Neural cell (in vitro differentiated cells): ENCODE measurements around the gene COPS9. TPM values are rescaled to one million over a fixed set of nuclear protein-coding genes. Genes with fewer than 3 reads are reported as not detected.

Experiments
- H2AFZ ChIP-seq: fragments of 200-600, 300-800 bp; sonication (generic), shearing (Covaris generic); 2 replicates; pipeline ENCODE4 v1.6.0; 2014; ENCODE audit warnings: low read depth, mild to moderate bottlenecking, antibody characterized with exemption, low read length, moderate library complexity
- H3F3A ChIP-seq: fragments of 200-600 bp; shearing (Covaris generic); 2 replicates; pipeline ENCODE4 v1.6.1; 2016; ENCODE audit warnings: mild to moderate bottlenecking, moderate library complexity, mixed read lengths, antibody characterized with exemption, low read length; ENCODE audit not compliant: insufficient read depth, poor library complexity, severe bottlenecking
- H3K27ac ChIP-seq: fragments of 200-600, 300-800 bp; sonication (generic), shearing (Covaris generic); 2 replicates; pipeline ENCODE4 v1.5.1; 2014; ENCODE audit warnings: mild to moderate bottlenecking, low read length, moderate library complexity
- H3K27me3 ChIP-seq: fragments of 300-800, 200-600 bp; sonication (generic), shearing (Covaris generic); 2 replicates; pipeline ENCODE4 v1.6.0; 2014; ENCODE audit warnings: mild to moderate bottlenecking, low read depth, low read length, moderate library complexity; ENCODE audit not compliant: insufficient read depth
- H3K36me3 ChIP-seq: fragments of 300-800, 200-600 bp; sonication (generic), shearing (Covaris generic); 2 replicates; pipeline ENCODE4 v1.5.1; 2014; ENCODE audit warnings: mild to moderate bottlenecking, antibody characterized with exemption, low read length, moderate library complexity; ENCODE audit not compliant: insufficient read depth
- H3K4me2 ChIP-seq: fragments of 300-800, 200-600 bp; sonication (generic), shearing (Covaris generic); 2 replicates; pipeline ENCODE4 v1.6.0; 2014; ENCODE audit warnings: mild to moderate bottlenecking, low read length
- H3K4me3 ChIP-seq: fragments of 300-800, 200-600 bp; sonication (generic), shearing (Covaris generic); 2 replicates; pipeline ENCODE4 v1.5.1; 2014; ENCODE audit warnings: mild to moderate bottlenecking, low read length, moderate library complexity
- H3K79me2 ChIP-seq: fragments of 200-600 bp; shearing (Covaris generic); replicated peaks from 2 replicates; pipeline ENCODE4 v1.6.0; 2014; ENCODE audit warnings: mild to moderate bottlenecking, low read length, moderate library complexity; ENCODE audit not compliant: insufficient read depth
- H3K9ac ChIP-seq: fragments of 300-800, 200-600 bp; sonication (generic), shearing (Covaris generic); 2 replicates; pipeline ENCODE4 v1.6.1; 2016; ENCODE audit warnings: mild to moderate bottlenecking, low read length, mixed read lengths
- H3K9me2 ChIP-seq: fragments of 200-600 bp; shearing (Covaris generic); 2 replicates; pipeline ENCODE4 v1.6.1; 2016; ENCODE audit warnings: mild to moderate bottlenecking, low read length, mixed read lengths; ENCODE audit not compliant: insufficient read depth
- H3K9me3 ChIP-seq: fragments of 200-600, 300-800 bp; sonication (generic), shearing (Covaris generic); 2 replicates; pipeline ENCODE4 v1.6.1; 2016; ENCODE audit warnings: mild to moderate bottlenecking, mixed run types, low read length, moderate library complexity, mixed read lengths
- H4K20me1 ChIP-seq: fragments of 200-600 bp; shearing (Covaris generic); 2 replicates; pipeline ENCODE4 v1.6.1; 2016; ENCODE audit warnings: mild to moderate bottlenecking, mixed run types; ENCODE audit not compliant: insufficient read depth
- EP300 ChIP-seq: fragments of 450-650 bp; conservative IDR thresholded peaks from 2 replicates; pipeline ENCODE4 v1.6.1; 2014; ENCODE audit warnings: antibody characterized with exemption, mild to moderate bottlenecking, moderate library complexity; ENCODE audit not compliant: poor library complexity, severe bottlenecking
- EZH2 ChIP-seq: fragments of 200-600, 300-800 bp; shearing (Covaris generic), sonication (generic); IDR thresholded peaks from 2 replicates; pipeline ENCODE4 v1.6.1; 2014; ENCODE audit warnings: antibody characterized with exemption, low read length, borderline replicate concordance, mild to moderate bottlenecking; ENCODE audit not compliant: insufficient read depth, poor library complexity, severe bottlenecking
- MXI1 ChIP-seq: fragments of 450-650 bp; conservative IDR thresholded peaks from 2 replicates; pipeline ENCODE4 v1.6.1; 2014; ENCODE audit warnings: antibody characterized with exemption, mild to moderate bottlenecking; ENCODE audit not compliant: poor library complexity, severe bottlenecking
- POLR2AphosphoS5 ChIP-seq: IDR thresholded peaks from 2 replicates; pipeline ENCODE4 v1.6.1; 2012
- RAD21 ChIP-seq: fragments of 450-650 bp; conservative IDR thresholded peaks from 2 replicates; pipeline ENCODE4 v1.6.1; 2014; ENCODE audit warnings: antibody characterized with exemption, mild to moderate bottlenecking, moderate library complexity
- SMC3 ChIP-seq: fragments of 450-650 bp; conservative IDR thresholded peaks from 2 replicates; pipeline ENCODE4 v1.6.1; 2014; ENCODE audit warnings: antibody characterized with exemption, mild to moderate bottlenecking, moderate library complexity; ENCODE audit not compliant: poor library complexity
- TAF1 ChIP-seq: IDR thresholded peaks from 2 replicates; pipeline ENCODE4 v1.6.1; 2012; ENCODE audit warnings: low read depth
- polyA plus RNA-seq: library from polyadenylated mRNA; depleted of rRNA; stranded (reverse); fragments of >200 nt; gene quantifications from 2 replicates; pipeline ENCODE4 v1.2.3, GENCODE V29; 2014
- TF ChIP-seq, protein P1 (sequence below): fragments of 450-650 bp; IDR thresholded peaks from 2 replicates; pipeline ENCODE4 v1.5.1; 2014; ENCODE audit warnings: antibody characterized with exemption, mild to moderate bottlenecking, moderate library complexity; ENCODE audit not compliant: poor library complexity, severe bottlenecking
- TF ChIP-seq, protein P2 (sequence below): IDR thresholded peaks from 2 replicates; pipeline ENCODE4 v1.6.1; 2012; ENCODE audit warnings: borderline replicate concordance

Gene COPS9
- polyA plus RNA-seq, 1 donor from 2014 or later, result 359 TPM

DNA sequence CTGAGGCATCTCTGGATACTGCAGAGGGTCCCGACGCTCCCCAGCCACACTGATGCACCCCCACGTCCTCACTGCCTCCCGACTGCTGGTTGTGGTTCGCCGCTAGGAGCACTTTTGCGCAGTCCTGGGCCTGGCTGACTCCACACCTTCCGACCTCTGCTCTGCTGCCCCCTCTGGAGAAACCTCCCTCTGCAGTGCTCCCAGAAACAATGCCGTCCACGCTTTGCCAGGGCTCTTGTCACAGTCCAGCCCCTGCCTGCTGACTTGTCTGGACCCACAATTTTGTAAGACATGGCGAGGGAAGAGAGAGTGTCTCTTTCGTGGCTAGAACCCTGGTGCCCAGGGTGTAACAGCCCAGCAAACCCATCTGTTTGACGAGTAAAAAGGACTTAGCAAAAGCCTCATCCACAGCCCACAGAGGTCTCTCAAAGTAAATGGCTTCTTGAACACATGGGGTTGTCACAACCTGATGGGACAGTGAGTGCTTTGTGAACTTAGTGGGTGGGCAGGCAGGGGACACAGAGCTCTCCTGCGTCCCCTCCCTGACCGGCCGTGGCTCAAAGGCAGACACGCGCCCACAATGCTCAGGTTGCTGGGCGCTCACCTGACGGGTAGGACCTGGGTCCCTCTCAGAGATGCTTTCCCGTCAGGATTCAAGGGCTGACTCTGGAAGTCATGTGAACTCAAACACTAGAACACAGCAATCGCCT lies 4.0 kb downstream of the COPS9 start:
- Histone ChIP-seq H3K9ac (no peak overlapping the region), H2AFZ (no peak overlapping the region), H3K27ac (no peak overlapping the region), H3K36me3 (no peaks in the 10 kb centered on the region), H3K9me3 (no peaks in the 10 kb centered on the region), H3F3A (no peaks in the 10 kb centered on the region), H4K20me1 (no peaks in the 10 kb centered on the region), H3K79me2 (peaks cover 23% of the 10 kb centered on the region), H3K27me3 (no peaks in the 10 kb centered on the region), H3K4me3 (no peak overlapping the region), H3K4me2 (no peak overlapping the region), H3K9me2 (no peaks in the 10 kb centered on the region)
- TF ChIP-seq TAF1 (no peak), MXI1 (no peak), EZH2 (no peak), EP300 (no peak), SMC3 (no peak), POLR2AphosphoS5 (no peak), RAD21 (no peak)
- TF ChIP-seq, protein P1, sequence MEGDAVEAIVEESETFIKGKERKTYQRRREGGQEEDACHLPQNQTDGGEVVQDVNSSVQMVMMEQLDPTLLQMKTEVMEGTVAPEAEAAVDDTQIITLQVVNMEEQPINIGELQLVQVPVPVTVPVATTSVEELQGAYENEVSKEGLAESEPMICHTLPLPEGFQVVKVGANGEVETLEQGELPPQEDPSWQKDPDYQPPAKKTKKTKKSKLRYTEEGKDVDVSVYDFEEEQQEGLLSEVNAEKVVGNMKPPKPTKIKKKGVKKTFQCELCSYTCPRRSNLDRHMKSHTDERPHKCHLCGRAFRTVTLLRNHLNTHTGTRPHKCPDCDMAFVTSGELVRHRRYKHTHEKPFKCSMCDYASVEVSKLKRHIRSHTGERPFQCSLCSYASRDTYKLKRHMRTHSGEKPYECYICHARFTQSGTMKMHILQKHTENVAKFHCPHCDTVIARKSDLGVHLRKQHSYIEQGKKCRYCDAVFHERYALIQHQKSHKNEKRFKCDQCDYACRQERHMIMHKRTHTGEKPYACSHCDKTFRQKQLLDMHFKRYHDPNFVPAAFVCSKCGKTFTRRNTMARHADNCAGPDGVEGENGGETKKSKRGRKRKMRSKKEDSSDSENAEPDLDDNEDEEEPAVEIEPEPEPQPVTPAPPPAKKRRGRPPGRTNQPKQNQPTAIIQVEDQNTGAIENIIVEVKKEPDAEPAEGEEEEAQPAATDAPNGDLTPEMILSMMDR, result no peak
- TF ChIP-seq, protein P2, sequence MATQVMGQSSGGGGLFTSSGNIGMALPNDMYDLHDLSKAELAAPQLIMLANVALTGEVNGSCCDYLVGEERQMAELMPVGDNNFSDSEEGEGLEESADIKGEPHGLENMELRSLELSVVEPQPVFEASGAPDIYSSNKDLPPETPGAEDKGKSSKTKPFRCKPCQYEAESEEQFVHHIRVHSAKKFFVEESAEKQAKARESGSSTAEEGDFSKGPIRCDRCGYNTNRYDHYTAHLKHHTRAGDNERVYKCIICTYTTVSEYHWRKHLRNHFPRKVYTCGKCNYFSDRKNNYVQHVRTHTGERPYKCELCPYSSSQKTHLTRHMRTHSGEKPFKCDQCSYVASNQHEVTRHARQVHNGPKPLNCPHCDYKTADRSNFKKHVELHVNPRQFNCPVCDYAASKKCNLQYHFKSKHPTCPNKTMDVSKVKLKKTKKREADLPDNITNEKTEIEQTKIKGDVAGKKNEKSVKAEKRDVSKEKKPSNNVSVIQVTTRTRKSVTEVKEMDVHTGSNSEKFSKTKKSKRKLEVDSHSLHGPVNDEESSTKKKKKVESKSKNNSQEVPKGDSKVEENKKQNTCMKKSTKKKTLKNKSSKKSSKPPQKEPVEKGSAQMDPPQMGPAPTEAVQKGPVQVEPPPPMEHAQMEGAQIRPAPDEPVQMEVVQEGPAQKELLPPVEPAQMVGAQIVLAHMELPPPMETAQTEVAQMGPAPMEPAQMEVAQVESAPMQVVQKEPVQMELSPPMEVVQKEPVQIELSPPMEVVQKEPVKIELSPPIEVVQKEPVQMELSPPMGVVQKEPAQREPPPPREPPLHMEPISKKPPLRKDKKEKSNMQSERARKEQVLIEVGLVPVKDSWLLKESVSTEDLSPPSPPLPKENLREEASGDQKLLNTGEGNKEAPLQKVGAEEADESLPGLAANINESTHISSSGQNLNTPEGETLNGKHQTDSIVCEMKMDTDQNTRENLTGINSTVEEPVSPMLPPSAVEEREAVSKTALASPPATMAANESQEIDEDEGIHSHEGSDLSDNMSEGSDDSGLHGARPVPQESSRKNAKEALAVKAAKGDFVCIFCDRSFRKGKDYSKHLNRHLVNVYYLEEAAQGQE, result no peak

DNA sequence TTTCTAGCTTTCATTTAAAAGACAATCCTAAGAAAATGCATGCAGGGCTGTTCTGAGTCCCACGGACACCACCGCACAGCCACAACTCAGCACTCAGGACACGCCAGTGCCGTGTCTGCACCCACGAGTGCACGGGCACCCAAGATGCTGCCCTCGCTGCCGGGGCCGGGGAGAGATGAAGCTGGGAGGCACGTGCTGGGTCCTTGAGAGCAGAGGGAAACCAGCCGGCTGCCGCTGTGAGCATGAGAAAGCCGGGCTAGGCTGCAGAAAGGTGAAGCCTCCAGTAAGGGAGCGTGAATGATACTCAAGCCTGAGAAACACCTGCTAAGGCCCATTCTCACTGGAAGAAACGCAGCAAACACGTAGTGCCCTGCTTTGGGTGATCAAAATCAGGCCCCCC lies 4.8 kb downstream of the COPS9 start:
- H3K9ac ChIP-seq, result no peak overlapping the region
- H3K79me2 ChIP-seq, result peaks cover 23% of the 10 kb centered on the region
- no peak overlapping the region for H3K4me2 ChIP-seq
- H2AFZ ChIP-seq, result no peak overlapping the region
- H3K9me3 ChIP-seq, result no peaks in the 10 kb centered on the region
- no peaks in the 10 kb centered on the region for H3K9me2 ChIP-seq
- no peak for TF ChIP-seq POLR2AphosphoS5
- no peak for TF ChIP-seq EP300
- no peak for TF ChIP-seq RAD21
- TF ChIP-seq, protein P2, result no peak
- TF ChIP-seq TAF1, result no peak
- TF ChIP-seq SMC3, result no peak
- TF ChIP-seq, protein P1, result no peak
- no peak for TF ChIP-seq EZH2
- no peak for TF ChIP-seq MXI1
- no peaks in the 10 kb centered on the region for H3K27me3 ChIP-seq
- H3K4me3 ChIP-seq, result no peak overlapping the region
- H3K36me3 ChIP-seq, result no peaks in the 10 kb centered on the region
- H4K20me1 ChIP-seq, result no peaks in the 10 kb centered on the region
- no peak overlapping the region for H3K27ac ChIP-seq
- H3F3A ChIP-seq, result no peaks in the 10 kb centered on the region
